Suprapubic skin (tissue), 4 donors: Measurements from ENCODE around the gene ATP5F1C. TPM values are rescaled to one million over a fixed set of nuclear protein-coding genes. Genes with fewer than 3 reads are reported as not detected.
"Not testable (repeated sequence)": the region's sequence is repeated elsewhere in the genome, so short reads cannot be mapped to it uniquely, and the experiment has no call there.

Source experiments
- DNase-seq, 2 donors: peaks; one replicate each; pipeline ENCODE4 v3.0.0-alpha.2; 2019; ENCODE audit warnings: low spot score in 2 of 2
- H3K27ac ChIP-seq: fragments of 200-600 bp; sonication (generic); one replicate; pipeline ENCODE4 v1.5.1; 2019
- H3K27me3 ChIP-seq: fragments of 200-600 bp; sonication (generic); one replicate; pipeline ENCODE4 v1.5.1; 2019
- H3K36me3 ChIP-seq: fragments of 200-600 bp; sonication (generic); one replicate; pipeline ENCODE4 v1.5.1; 2019
- H3K4me1 ChIP-seq: fragments of 200-600 bp; sonication (generic); one replicate; pipeline ENCODE4 v1.5.1; 2019
- H3K4me3 ChIP-seq: fragments of 200-600 bp; sonication (generic); one replicate; pipeline ENCODE4 v1.5.1; 2019; ENCODE audit warnings: mild to moderate bottlenecking
- H3K9me3 ChIP-seq: fragments of 200-600 bp; sonication (generic); one replicate; pipeline ENCODE4 v1.5.1; 2019
- CTCF ChIP-seq, 2 donors: fragments of 200-600 bp in 1 of 2; fragments of 450-650 bp in 1 of 2; sonication (generic) in 1 of 2; IDR thresholded peaks; one replicate each; pipeline ENCODE4 v1.5.1; 2016 to 2019; ENCODE audit warnings: antibody characterized with exemption in 2 of 2, mild to moderate bottlenecking in 1 of 2, moderate library complexity in 1 of 2
- EP300 ChIP-seq: sonication (generic); formaldehyde crosslinking; IDR thresholded peaks from one replicate; pipeline ENCODE4 v1.6.1; 2017; ENCODE audit warnings: antibody characterized with exemption
- POLR2A ChIP-seq, 2 donors: fragments of 450-650 bp; IDR thresholded peaks; one replicate each; pipeline ENCODE4 v1.6.1; 2017; ENCODE audit warnings: antibody characterized with exemption in 2 of 2, mild to moderate bottlenecking in 2 of 2, moderate library complexity in 2 of 2
- POLR2AphosphoS5 ChIP-seq, 3 donors: sonication (generic); formaldehyde crosslinking; IDR thresholded peaks; one replicate each; pipeline ENCODE4 v1.6.1; 2017; ENCODE audit warnings: antibody characterized with exemption in 3 of 3
- WGBS: methylation state at CpG from one replicate; pipeline ENCODE4 v1.1.5; 2018; 5-methylcytosine and 5-hydroxymethylcytosine counted together
- total RNA-seq, 4 donors: library from RNA; depleted of rRNA; stranded (reverse); fragments of >200 nt; gene quantifications; one replicate each; pipeline ENCODE4 v1.1.0, GENCODE V29; 2016

The ATP5F1C gene
- total RNA-seq, 4 donors from 2014 or later = 188 to 226 (median 205) TPM

- Histone ChIP-seq H3K36me3 (peaks cover 90% of the 10 kb centered on the region), H3K9me3 (no peaks in the 10 kb centered on the region), H3K4me3 (no peak overlapping the region), H3K4me1 (no peaks in the 10 kb centered on the region), H3K27ac (no peak overlapping the region), H3K27me3 (no peaks in the 10 kb centered on the region)
- TF ChIP-seq CTCF (IDR thresholded peaks at IDR 0.05) (no peak), EP300 (no peak), POLR2A (IDR thresholded peaks at IDR 0.05) (no peak), POLR2AphosphoS5 (IDR thresholded peaks at IDR 0.05) (no peak)
- WGBS = 48% methylated on average over 2 of the region's 2 CpGs
- DNase-seq = no peak
Measured at GRCh38 chr10:7804741-7805140, 16.8 kb downstream of the ATP5F1C start.

- peaks cover 50% of the 10 kb centered on the region for H3K36me3 ChIP-seq
- H3K9me3 ChIP-seq = no peaks in the 10 kb centered on the region
- DNase-seq = no peak
- no peak overlapping the region for H3K4me3 ChIP-seq
- WGBS = 57% methylated on average over 4 of the region's 4 CpGs
- no peaks in the 10 kb centered on the region for H3K27me3 ChIP-seq
- TF ChIP-seq EP300 = no peak
- H3K27ac ChIP-seq = no peak overlapping the region
- no peaks in the 10 kb centered on the region for H3K4me1 ChIP-seq
Measured at GRCh38 chr10:7808686-7809267, 20.8 kb downstream of the ATP5F1C start.

- Histone ChIP-seq H3K27me3 (no peaks in the 10 kb centered on the region), H3K4me1 (no peaks in the 10 kb centered on the region), H3K36me3 (peaks cover 33% of the 10 kb centered on the region), H3K27ac (no peak overlapping the region), H3K4me3 (no peak overlapping the region), H3K9me3 (no peaks in the 10 kb centered on the region)
- DNase-seq = no peak
- TF ChIP-seq POLR2A (IDR thresholded peaks at IDR 0.05) (no peak), EP300 (no peak), CTCF (IDR thresholded peaks at IDR 0.05) (no peak), POLR2AphosphoS5 (IDR thresholded peaks at IDR 0.05) (no peak)
- WGBS = 80% methylated on average over 7 of the region's 7 CpGs
Measured at GRCh38 chr10:7810443-7810842, 22.5 kb downstream of the ATP5F1C start.

- Histone ChIP-seq H3K9me3 (no peaks in the 10 kb centered on the region), H3K36me3 (peaks cover 28% of the 10 kb centered on the region), H3K4me1 (no peaks in the 10 kb centered on the region), H3K27me3 (no peaks in the 10 kb centered on the region), H3K27ac (no peak overlapping the region), H3K4me3 (no peak overlapping the region)
- DNase-seq = no peak
- WGBS = 86% methylated on average over 5 of the region's 5 CpGs
- no peak for TF ChIP-seq POLR2A (IDR thresholded peaks at IDR 0.05)
- TF ChIP-seq POLR2AphosphoS5 (IDR thresholded peaks at IDR 0.05) = no peak
- TF ChIP-seq CTCF (IDR thresholded peaks at IDR 0.05) = no peak
- TF ChIP-seq EP300 = no peak
Measured at GRCh38 chr10:7811000-7811399, 23.0 kb downstream of the ATP5F1C start.

GRCh38 chr10:7811743-7812142, 23.8 kb downstream of the ATP5F1C start:
- not testable (repeated sequence) for DNase-seq, H3K27me3 ChIP-seq, H3K9me3 ChIP-seq, H3K4me3 ChIP-seq, H3K4me1 ChIP-seq, H3K27ac ChIP-seq
- 78% methylated on average over 7 of the region's 7 CpGs for WGBS
- peaks cover 21% of the 10 kb centered on the region for H3K36me3 ChIP-seq

- TF ChIP-seq POLR2AphosphoS5 (IDR thresholded peaks at IDR 0.05) = no peak
- no peak for TF ChIP-seq EP300
- TF ChIP-seq CTCF (IDR thresholded peaks at IDR 0.05) = no peak
- TF ChIP-seq POLR2A (IDR thresholded peaks at IDR 0.05) = no peak
- Histone ChIP-seq H3K4me3 (no peak overlapping the region), H3K9me3 (no peaks in the 10 kb centered on the region), H3K27me3 (no peaks in the 10 kb centered on the region), H3K4me1 (peaks cover 4% of the 10 kb centered on the region), H3K36me3 (peaks cover 4% of the 10 kb centered on the region), H3K27ac (no peak overlapping the region)
- WGBS = 73% methylated on average over 3 of the region's 3 CpGs
- DNase-seq = no peak
Measured at GRCh38 chr10:7813481-7813880, 25.5 kb downstream of the ATP5F1C start.
